NCI-H446 (cell line): Measurements from ENCODE around the gene THAP2.

Experiments
- DNase-seq, 2 experiments: peaks; one replicate each; lab custom pipeline; 2025; lab: John Stamatoyannopoulos, UW

THAP2 gene

DNA sequence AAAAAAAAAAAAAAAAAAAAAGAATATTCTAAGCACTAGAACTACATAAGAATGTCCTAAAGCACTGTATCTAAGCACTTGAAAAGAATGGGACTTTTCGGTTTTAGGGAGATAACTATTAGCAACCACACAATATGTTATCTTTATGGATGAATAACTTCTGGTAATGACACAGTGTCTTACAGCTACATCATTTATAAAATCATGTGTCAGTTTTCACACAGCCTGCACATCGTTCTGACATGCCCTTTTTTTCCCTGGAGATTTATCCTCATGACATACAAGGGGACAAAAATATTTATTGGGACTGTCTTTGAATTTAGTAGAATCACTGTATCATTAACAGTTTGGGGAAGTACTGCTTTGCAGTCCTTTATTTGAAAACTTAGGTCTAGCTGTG, 39.1 kb downstream of the THAP2 start:
- DNase-seq = no peak

DNA sequence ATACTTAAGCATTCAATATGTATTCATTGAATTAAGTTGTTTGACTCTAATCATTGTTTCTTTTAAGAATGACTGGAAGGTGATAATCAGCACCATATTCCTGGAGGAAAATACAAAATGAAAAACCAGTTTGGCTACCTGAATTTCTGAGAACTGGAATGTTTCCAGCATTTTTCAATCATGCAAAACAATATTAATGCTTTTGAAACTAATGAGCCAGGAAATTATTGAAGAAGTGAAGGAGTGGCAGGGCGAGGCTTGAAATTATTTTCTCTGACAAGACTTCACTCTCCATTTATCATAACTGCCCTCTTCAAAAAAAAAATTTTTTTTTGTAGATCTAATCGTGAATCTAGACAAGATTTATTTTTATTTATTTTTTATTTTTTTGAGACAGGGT, 40.8 kb downstream of the THAP2 start:
- DNase-seq = no peak

DNA sequence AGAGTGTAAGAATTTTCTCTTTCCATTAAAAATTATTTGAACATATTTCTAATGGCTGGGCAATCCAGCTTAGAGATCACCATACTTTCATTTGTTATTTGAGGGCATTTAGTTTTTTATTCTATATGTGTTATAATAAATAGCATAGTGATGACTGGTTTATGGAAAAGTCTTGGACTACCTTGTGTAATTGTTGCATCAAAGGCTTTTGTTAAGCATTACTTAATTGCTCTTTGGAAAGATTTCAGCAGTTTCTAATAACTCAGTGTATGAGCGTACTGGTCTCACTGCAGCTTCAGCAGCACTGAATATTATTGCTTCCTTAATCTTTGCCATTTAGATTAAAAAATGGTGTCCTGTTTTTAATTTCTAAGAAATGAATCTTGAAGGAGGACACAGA, 44.6 kb downstream of the THAP2 start:
- DNase-seq = no peak

DNA sequence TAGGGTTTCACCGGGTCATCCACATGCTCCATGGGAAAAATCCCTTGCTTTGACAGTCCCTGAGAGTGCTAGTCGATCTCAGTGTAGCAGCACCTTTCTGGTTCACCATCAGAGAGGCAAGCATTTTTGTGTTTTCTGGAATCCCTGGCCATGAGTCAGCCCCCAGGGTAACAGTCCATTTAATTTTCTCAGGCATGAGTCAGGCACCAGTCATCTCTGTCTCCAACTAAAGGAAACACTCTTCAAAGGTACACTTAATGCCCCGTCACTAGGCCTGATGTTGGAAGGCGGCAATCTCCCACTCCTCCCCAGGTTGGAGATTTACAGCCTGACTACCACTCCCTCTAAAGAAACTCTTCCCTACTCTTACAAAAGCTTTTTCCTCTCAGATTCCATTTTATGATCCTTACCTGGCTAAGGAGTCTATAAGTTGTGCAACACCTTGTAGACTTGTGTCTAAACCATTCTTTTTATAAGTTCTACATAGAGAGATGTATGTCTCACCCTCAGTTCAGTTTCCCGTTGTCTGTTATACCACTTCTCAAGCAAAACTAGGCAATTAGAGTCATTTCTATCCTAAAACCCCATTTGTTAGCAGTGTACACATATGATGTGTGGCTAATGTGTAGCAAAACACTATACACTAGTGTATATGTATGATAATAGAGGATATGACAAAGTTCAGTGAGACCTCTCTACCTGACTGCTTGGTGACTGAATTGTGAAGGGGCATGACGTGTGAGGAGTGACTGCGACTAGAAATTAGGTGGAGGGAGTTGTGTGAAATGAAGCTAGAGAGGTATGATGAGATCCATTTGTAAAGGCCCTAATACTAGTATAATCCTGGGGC, 46.4 kb downstream of the THAP2 start:
- no peak for DNase-seq

DNA sequence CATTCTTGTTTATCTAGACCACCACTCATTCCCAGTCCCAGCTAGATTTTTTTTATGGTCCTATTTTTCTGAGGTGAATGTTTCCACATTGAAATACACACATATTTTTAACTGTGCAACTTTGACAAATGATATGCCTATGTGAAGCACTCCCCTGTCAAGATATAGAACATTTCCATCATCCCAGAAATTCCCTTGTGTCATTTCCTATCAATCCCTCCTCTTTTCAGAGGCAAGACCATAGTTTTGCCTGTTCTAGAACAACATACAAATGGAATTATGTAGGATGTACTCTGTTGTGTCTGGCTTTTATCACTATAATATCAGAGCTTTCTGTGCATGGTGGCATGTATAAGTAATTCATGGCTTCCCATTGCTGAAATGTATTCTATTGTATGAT, 54.5 kb downstream of the THAP2 start:
- DNase-seq = no peak

DNA sequence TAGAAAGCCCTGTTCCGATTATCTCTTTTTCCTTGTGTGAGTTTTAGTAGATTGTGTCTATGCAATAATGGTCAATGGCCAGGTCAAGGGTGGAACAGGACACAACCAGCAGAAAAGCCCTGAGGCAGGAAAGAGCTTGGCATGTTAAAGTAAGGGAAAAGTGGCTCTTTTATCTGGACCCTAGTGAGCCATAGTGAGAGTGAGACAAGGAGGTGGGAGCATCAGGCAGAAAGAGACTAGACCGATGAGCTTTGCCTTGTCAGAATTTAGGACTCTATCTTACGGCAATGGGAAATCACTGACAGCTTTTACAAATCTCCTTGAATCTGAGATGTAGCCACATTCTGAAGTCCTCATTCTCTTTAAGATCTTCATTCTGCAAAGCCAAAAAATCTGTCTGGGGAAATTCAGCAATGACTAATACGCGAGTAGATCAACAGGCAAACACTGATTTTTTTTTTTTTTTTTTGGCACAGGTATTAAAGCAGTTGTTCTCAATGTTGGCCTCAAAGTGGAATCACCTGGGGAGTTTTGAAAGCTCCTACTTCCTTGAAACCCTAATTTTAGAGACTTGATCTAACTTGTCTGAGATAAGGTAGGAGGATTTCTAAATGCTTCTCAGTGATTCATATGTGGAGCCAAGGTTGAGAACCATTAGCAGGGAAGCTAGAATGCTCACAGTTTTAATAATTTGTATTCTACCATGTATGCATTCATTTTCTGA, 55.7 kb downstream of the THAP2 start:
- DNase-seq = no peak

DNA sequence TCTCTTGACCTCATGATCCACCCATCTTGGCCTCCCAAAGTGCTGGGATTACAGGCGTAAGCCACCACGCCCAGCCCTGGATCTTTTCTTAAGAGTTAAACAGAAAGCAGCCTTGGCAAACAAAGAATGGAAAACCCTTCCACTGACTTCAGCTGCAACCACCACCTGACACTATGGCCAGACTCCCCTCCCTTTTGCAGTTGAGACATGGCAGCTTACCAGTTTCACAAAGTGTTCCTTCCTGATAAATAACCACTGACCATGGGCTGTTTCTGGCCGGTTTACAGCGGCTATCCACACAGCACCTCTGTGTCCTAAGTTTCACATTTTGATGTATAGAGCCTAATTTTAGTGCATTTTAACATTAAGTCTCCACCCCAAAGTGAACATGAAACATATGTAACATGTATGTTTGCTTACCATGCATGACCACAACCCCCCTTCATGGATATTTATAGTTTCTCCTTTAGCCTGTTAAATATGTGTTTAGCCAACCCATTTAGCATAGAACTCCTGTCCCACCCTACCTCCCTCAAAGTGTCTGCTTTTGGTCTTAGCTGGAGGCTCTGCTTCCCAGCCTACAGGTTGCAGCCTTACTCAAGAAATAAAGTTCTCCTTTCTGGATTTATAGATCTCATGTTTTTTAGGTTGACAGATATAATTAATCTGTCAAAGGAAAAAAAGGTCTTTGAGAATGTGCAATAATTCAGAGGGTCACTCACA, 57.8 kb downstream of the THAP2 start:
- no peak for DNase-seq

DNA sequence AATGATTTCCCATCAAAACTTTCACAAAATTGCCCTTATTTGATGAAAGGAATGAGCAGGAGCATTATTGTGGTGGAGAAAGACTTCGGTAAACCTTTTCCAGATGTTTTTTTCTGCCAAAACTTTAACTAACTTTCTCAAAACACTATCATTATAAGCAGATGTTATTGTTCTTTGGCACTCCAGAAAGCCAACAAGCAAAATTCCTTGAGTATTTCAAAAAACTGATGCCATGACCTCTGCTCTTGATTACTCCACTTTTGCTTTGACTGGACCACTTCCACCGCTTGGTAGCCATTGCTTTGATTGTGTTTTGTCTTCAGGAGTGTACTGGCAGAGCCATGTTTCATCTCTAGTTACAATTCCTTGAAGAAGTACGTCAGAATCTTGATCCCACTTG, 60.9 kb downstream of the THAP2 start:
- DNase-seq = no peak

DNA sequence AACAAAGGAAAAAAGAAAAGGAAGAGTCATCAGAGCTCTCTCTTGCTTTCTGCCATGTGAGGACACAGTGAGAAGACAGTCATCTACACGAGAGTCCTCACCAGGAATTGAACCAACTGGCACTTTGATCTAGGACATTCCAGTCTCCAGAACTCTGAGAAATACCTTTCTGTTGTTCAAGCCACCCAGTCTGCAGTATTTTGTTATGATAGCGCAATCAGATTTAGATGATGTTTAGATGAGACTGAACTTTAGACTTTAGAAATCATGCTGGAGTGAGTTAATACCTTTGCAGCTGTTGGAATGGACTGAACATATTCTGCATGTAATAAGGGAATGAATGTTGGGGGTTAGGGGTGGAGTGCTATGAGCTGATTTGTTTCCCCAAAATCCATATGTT, 62.4 kb downstream of the THAP2 start:
- DNase-seq = no peak

DNA sequence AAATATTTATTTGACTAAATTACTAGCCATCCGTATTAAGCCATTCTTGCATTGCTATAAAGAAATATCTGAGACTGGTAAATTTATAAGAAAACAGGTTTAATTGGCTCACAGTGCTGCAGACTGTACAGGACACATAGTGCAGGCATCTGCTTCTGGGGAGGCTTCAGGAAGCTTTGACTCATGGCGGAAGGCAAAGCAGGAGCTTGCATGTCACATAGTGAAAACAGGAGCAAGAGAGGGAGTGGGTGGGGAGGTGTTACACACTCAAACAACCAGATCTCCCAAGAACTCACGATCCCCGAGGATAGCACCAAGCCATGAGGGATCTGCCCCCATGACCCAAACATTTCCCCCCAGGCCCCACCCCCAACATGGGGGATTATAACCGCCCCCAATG, 63.9 kb downstream of the THAP2 start:
- DNase-seq = no peak
